Hepatocyte (in vitro differentiated cells): ENCODE measurements around the gene UBTD2.

ENCODE experiments used
- EZH2 ChIP-seq: fragments of 200-600 bp; sonication (generic); IDR thresholded peaks from 2 replicates; pipeline ENCODE4 v1.6.1; 2016; ENCODE audit warnings: antibody characterized with exemption, mild to moderate bottlenecking, borderline replicate concordance
- TF ChIP-seq, protein P1 (sequence below): fragments of 200-600 bp; sonication (generic); IDR thresholded peaks from 2 replicates; pipeline ENCODE4 v1.5.1; 2016; ENCODE audit warnings: antibody characterized with exemption, mild to moderate bottlenecking; ENCODE audit not compliant: poor library complexity

DNA sequence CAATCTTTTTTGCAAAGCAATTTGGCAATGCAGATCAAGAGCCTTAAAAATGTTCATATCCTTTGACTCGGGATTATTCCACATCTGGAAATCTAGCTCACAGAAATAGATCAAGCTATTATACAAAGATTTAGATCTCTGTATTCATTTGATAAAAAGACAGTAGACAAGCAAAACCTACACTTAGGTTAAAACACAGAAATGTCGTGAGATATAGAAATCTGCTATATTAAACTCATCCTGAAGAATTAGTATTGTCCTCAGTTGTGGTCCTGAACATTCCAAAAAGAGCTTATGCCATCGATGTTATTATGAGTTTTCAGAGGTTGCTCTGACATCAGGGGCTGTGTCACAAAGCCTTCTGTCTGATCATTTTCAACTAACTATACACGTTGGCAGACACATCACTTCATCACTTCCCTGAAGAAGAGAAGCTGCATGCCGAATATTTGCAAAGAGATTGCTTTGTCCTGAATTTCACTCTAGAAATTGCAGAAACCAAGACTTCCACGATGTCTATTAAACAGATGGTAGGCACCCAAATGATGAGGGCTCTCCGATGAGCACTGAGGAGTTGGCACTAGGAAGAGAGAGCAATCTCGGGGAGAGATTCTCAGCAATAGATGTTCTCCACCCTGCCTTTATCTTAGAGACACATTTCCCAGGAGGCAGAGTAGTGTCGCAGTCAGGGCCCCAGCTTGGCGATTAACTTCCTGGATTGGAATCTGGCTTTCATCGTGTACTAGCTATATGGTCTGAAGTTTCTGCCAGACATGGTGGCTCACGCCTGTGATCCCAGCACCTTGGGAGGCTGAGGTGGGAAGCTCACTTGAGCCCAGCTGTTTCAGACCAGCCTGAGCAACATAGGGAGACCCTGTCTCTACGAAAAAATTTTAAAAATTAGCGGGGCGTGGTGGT lies 1.9 kb upstream of the UBTD2 start:
- TF ChIP-seq EZH2, result no peak
- TF ChIP-seq, protein P1, sequence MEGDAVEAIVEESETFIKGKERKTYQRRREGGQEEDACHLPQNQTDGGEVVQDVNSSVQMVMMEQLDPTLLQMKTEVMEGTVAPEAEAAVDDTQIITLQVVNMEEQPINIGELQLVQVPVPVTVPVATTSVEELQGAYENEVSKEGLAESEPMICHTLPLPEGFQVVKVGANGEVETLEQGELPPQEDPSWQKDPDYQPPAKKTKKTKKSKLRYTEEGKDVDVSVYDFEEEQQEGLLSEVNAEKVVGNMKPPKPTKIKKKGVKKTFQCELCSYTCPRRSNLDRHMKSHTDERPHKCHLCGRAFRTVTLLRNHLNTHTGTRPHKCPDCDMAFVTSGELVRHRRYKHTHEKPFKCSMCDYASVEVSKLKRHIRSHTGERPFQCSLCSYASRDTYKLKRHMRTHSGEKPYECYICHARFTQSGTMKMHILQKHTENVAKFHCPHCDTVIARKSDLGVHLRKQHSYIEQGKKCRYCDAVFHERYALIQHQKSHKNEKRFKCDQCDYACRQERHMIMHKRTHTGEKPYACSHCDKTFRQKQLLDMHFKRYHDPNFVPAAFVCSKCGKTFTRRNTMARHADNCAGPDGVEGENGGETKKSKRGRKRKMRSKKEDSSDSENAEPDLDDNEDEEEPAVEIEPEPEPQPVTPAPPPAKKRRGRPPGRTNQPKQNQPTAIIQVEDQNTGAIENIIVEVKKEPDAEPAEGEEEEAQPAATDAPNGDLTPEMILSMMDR, result no peak
